ENCODE data around the gene PTPRG.

Gene PTPRG

GRCh38 chr3:61985020-61985419 is 423.6 kb downstream of the PTPRG start:
- no peak for DNase-seq (ENCODE audit: low read depth in 1 of 2, low spot score in 1 of 2)

GRCh38 chr3:61986473-61986872 is 425.1 kb downstream of the PTPRG start:
- DNase-seq (ENCODE audit: low read depth in 1 of 2, low spot score in 1 of 2) = no peak

GRCh38 chr3:61989681-61990080 is 428.3 kb downstream of the PTPRG start:
- DNase-seq (ENCODE audit: low read depth in 1 of 2, low spot score in 1 of 2) = no peak

GRCh38 chr3:61990327-61991027 is 429.1 kb downstream of the PTPRG start:
- DNase-seq (ENCODE audit: low read depth in 1 of 2, low spot score in 1 of 2) = no peak

- DNase-seq (ENCODE audit: low read depth in 1 of 2, low spot score in 1 of 2) = no peak
Observed at GRCh38 chr3:61991706-61992105, 430.3 kb downstream of the PTPRG start.

GRCh38 chr3:61996366-61996765 is 435.0 kb downstream of the PTPRG start:
- no peak for DNase-seq (ENCODE audit: low read depth in 1 of 2, low spot score in 1 of 2)

- DNase-seq (ENCODE audit: low read depth in 1 of 2, low spot score in 1 of 2) = no peak
Observed at GRCh38 chr3:61997101-61997500, 435.7 kb downstream of the PTPRG start.

- DNase-seq (ENCODE audit: low read depth in 1 of 2, low spot score in 1 of 2) = no peak
Observed at GRCh38 chr3:62003835-62004234, 442.5 kb downstream of the PTPRG start.

GRCh38 chr3:62007036-62007435 is 445.7 kb downstream of the PTPRG start:
- no peak for DNase-seq (ENCODE audit: low read depth in 1 of 2, low spot score in 1 of 2)

- DNase-seq (ENCODE audit: low read depth in 1 of 2, low spot score in 1 of 2) = no peak
Observed at GRCh38 chr3:62010989-62011388, 449.6 kb downstream of the PTPRG start.

- no peak for DNase-seq (ENCODE audit: low read depth in 1 of 2, low spot score in 1 of 2)
Observed at GRCh38 chr3:62011666-62012065, 450.3 kb downstream of the PTPRG start.

- DNase-seq (ENCODE audit: low read depth in 1 of 2, low spot score in 1 of 2) = no peak
Observed at GRCh38 chr3:62013951-62014350, 452.6 kb downstream of the PTPRG start.

- DNase-seq (ENCODE audit: low read depth in 1 of 2, low spot score in 1 of 2) = no peak
Observed at GRCh38 chr3:62015111-62015510, 453.7 kb downstream of the PTPRG start.

- no peak for DNase-seq (ENCODE audit: low read depth in 1 of 2, low spot score in 1 of 2)
Observed at GRCh38 chr3:62019906-62020305, 458.5 kb downstream of the PTPRG start.

GRCh38 chr3:62020706-62021105 is 459.3 kb downstream of the PTPRG start:
- DNase-seq (ENCODE audit: low read depth in 1 of 2, low spot score in 1 of 2) = no peak

GRCh38 chr3:62022312-62022711 is 460.9 kb downstream of the PTPRG start:
- DNase-seq (ENCODE audit: low read depth in 1 of 2, low spot score in 1 of 2) = no peak

GRCh38 chr3:62024882-62025281 is 463.5 kb downstream of the PTPRG start:
- no peak for DNase-seq (ENCODE audit: low read depth in 1 of 2, low spot score in 1 of 2)

GRCh38 chr3:62025913-62026312 is 464.5 kb downstream of the PTPRG start:
- DNase-seq (ENCODE audit: low read depth in 1 of 2, low spot score in 1 of 2) = no peak

- DNase-seq (ENCODE audit: low read depth in 1 of 2, low spot score in 1 of 2) = no peak
Observed at GRCh38 chr3:62027241-62027640, 465.9 kb downstream of the PTPRG start.

- DNase-seq (ENCODE audit: low read depth in 1 of 2, low spot score in 1 of 2) = no peak
Observed at GRCh38 chr3:62027796-62028195, 466.4 kb downstream of the PTPRG start.

- no peak for DNase-seq (ENCODE audit: low read depth in 1 of 2, low spot score in 1 of 2)
Observed at GRCh38 chr3:62028236-62028635, 466.9 kb downstream of the PTPRG start.

- DNase-seq (ENCODE audit: low read depth in 1 of 2, low spot score in 1 of 2) = no peak
Observed at GRCh38 chr3:62032738-62033137, 471.4 kb downstream of the PTPRG start.

GRCh38 chr3:62035402-62036057 is 474.2 kb downstream of the PTPRG start:
- DNase-seq (ENCODE audit: low read depth in 1 of 2, low spot score in 1 of 2) = no peak
